Measurements from ENCODE around the gene TMC2. TPM values are rescaled to one million over a fixed set of nuclear protein-coding genes. Genes with fewer than 3 reads are reported as not detected.

TMC2 gene
- total and polyA plus RNA-seq, 3 donors from 2014 or later: 0.56 to 0.63 (median 0.59) TPM

GRCh38 chr20:2575682-2576081 is 39.3 kb downstream of the TMC2 start:
- Histone ChIP-seq H3K27ac (no peak overlapping the region), H3K4me3 (no peak overlapping the region), H3K36me3 (ENCODE audit: low read depth, missing control alignments) (no peaks in the 10 kb centered on the region), H3K27me3 (no peaks in the 10 kb centered on the region), H3K4me1 (no peaks in the 10 kb centered on the region), H3K9me3 (no peaks in the 10 kb centered on the region)
- no peak for DNase-seq
- intact Hi-C loops (cut with DNase I; ENCODE audit: low total_unique reads): no loop called here
- 22 to 32% methylated on average over 1 of the region's 1 CpG for WGBS, 2 donors
- TF ChIP-seq POLR2A (IDR thresholded peaks at IDR 0.05): no peak
- TF ChIP-seq, protein P1, sequence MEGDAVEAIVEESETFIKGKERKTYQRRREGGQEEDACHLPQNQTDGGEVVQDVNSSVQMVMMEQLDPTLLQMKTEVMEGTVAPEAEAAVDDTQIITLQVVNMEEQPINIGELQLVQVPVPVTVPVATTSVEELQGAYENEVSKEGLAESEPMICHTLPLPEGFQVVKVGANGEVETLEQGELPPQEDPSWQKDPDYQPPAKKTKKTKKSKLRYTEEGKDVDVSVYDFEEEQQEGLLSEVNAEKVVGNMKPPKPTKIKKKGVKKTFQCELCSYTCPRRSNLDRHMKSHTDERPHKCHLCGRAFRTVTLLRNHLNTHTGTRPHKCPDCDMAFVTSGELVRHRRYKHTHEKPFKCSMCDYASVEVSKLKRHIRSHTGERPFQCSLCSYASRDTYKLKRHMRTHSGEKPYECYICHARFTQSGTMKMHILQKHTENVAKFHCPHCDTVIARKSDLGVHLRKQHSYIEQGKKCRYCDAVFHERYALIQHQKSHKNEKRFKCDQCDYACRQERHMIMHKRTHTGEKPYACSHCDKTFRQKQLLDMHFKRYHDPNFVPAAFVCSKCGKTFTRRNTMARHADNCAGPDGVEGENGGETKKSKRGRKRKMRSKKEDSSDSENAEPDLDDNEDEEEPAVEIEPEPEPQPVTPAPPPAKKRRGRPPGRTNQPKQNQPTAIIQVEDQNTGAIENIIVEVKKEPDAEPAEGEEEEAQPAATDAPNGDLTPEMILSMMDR (IDR thresholded peaks at IDR 0.05): no peak

DNA sequence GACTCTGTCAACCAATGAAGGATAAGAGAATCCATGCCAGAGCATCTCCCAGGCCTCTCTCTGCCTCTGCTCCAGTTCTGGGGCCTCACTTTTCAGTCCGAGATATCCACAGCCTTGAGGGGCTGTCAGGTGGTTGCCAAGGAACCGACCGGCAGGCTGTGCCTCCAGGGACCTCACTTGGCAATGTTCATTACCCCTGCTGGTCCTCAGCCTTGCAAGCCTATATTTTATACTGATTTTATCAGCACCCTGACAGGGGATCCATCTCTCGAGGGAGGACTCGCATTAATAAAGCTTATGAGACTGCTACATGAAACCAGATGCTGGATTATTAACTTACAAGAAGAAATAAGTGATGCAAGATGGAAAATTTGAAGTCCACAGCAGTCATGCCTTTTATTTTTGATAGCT is 39.9 kb downstream of the TMC2 start:
- TF ChIP-seq, protein P1 (IDR thresholded peaks at IDR 0.05): no peak
- TF ChIP-seq POLR2A (IDR thresholded peaks at IDR 0.05): no peak
- H3K4me1 ChIP-seq: no peaks in the 10 kb centered on the region
- H3K4me3 ChIP-seq: no peak overlapping the region
- no peaks in the 10 kb centered on the region for H3K9me3 ChIP-seq
- no peaks in the 10 kb centered on the region for H3K36me3 ChIP-seq (ENCODE audit: low read depth, missing control alignments)
- DNase-seq: no peak
- intact Hi-C loops (cut with DNase I; ENCODE audit: low total_unique reads): no loop called here
- H3K27ac ChIP-seq: no peak overlapping the region
- H3K27me3 ChIP-seq: no peaks in the 10 kb centered on the region
- 31 to 44% methylated on average over 5 of the region's 5 CpGs for WGBS, 2 donors

DNA sequence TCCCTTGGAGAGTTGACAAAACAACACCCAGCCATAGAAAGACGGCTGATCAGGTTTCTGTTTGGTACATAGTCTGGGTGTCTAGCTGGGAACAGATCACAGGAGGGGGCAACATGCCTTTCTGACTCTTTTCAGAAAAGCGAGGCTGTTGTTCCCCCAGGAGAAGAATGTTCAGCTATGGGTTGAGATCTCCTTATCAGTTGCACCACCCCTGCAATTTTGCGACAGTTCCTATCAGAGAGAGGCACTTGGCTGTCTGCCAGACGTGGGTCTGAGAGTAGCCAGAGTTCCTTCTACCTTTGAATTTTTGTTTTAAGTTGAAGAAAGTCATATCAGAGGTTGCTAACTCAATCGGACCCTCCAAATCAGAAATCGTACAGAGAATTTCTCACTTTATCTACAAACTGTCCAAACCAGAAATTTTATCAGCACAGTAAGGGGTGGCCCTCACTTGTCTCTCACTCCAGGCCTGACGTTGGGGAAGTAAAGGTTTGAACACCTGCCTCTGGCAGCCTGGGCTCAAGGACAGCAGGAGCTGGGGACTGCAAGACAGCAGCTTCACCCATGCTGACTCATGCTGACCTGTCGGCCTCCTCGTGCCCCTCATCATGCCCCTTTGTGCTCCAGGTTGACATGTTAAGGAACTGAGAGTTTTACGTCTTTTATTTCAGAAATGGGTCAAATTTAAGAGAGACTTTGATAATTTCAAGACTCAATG is 42.3 kb downstream of the TMC2 start:
- DNase-seq: peak; percentile 22
- WGBS, 2 donors: 37 to 42% methylated on average over 10 of the region's 10 CpGs
- no peak overlapping the region for H3K4me3 ChIP-seq
- H3K36me3 ChIP-seq (ENCODE audit: low read depth, missing control alignments): no peaks in the 10 kb centered on the region
- intact Hi-C loops (cut with DNase I; ENCODE audit: low total_unique reads): no loop called here
- no peak for TF ChIP-seq POLR2A (IDR thresholded peaks at IDR 0.05)
- TF ChIP-seq, protein P1 (IDR thresholded peaks at IDR 0.05): no peak
- H3K4me1 ChIP-seq: no peaks in the 10 kb centered on the region
- no peak overlapping the region for H3K27ac ChIP-seq
- no peaks in the 10 kb centered on the region for H3K27me3 ChIP-seq
- no peaks in the 10 kb centered on the region for H3K9me3 ChIP-seq

- Histone ChIP-seq H3K36me3 (ENCODE audit: low read depth, missing control alignments) (no peaks in the 10 kb centered on the region), H3K4me3 (no peak overlapping the region), H3K27ac (no peak overlapping the region), H3K4me1 (no peaks in the 10 kb centered on the region), H3K27me3 (no peaks in the 10 kb centered on the region), H3K9me3 (no peaks in the 10 kb centered on the region)
- no peak for DNase-seq
- TF ChIP-seq, protein P1 (IDR thresholded peaks at IDR 0.05): no peak
- TF ChIP-seq POLR2A (IDR thresholded peaks at IDR 0.05): no peak
- WGBS, 2 donors: 68 to 69% methylated on average over 1 of the region's 1 CpG
- intact Hi-C loops (cut with DNase I; ENCODE audit: low total_unique reads): no loop called here
Observed at GRCh38 chr20:2585811-2586210, 49.4 kb downstream of the TMC2 start.

- 81 to 85% methylated on average over 1 of the region's 1 CpG for WGBS, 2 donors
- intact Hi-C loops (cut with DNase I; ENCODE audit: low total_unique reads): no loop called here
- H3K27me3 ChIP-seq: no peaks in the 10 kb centered on the region
- DNase-seq: no peak
- no peak overlapping the region for H3K27ac ChIP-seq
- no peaks in the 10 kb centered on the region for H3K9me3 ChIP-seq
- no peak for TF ChIP-seq POLR2A (IDR thresholded peaks at IDR 0.05)
- TF ChIP-seq, protein P1 (IDR thresholded peaks at IDR 0.05): no peak
- H3K4me1 ChIP-seq: no peaks in the 10 kb centered on the region
- no peak overlapping the region for H3K4me3 ChIP-seq
- no peaks in the 10 kb centered on the region for H3K36me3 ChIP-seq (ENCODE audit: low read depth, missing control alignments)
Observed at GRCh38 chr20:2593756-2594155, 57.4 kb downstream of the TMC2 start.
